ENCODE results near the gene DUSP22.

The DUSP22 gene

GRCh38 chr6:352896-353470 is 60.7 kb downstream of the DUSP22 start:
- DNase-seq (ENCODE audit: low spot score) = no peak

- DNase-seq (ENCODE audit: low spot score) = no peak
These were observed 61.6 kb downstream of the DUSP22 start for GRCh38 chr6:353642-354614.

GRCh38 chr6:354631-355280 is 62.5 kb downstream of the DUSP22 start:
- no peak for DNase-seq (ENCODE audit: low spot score)

- DNase-seq (ENCODE audit: low spot score) = no peak
These were observed 63.3 kb downstream of the DUSP22 start for GRCh38 chr6:355373-356208.

- DNase-seq (ENCODE audit: low spot score) = no peak
These were observed 64.6 kb downstream of the DUSP22 start for GRCh38 chr6:356828-357251.

GRCh38 chr6:357261-357790 is 65.0 kb downstream of the DUSP22 start:
- DNase-seq (ENCODE audit: low spot score) = no peak

GRCh38 chr6:357791-358341 is 65.6 kb downstream of the DUSP22 start:
- no peak for DNase-seq (ENCODE audit: low spot score)

- no peak for DNase-seq (ENCODE audit: low spot score)
These were observed 66.1 kb downstream of the DUSP22 start for GRCh38 chr6:358432-358831.

- no peak for DNase-seq (ENCODE audit: low spot score)
These were observed 66.6 kb downstream of the DUSP22 start for GRCh38 chr6:358847-359246.

GRCh38 chr6:359261-360035 is 67.2 kb downstream of the DUSP22 start:
- no peak for DNase-seq (ENCODE audit: low spot score)

GRCh38 chr6:360349-360748 is 68.1 kb downstream of the DUSP22 start:
- DNase-seq (ENCODE audit: low spot score) = no peak

GRCh38 chr6:360764-361373 is 68.6 kb downstream of the DUSP22 start:
- DNase-seq (ENCODE audit: low spot score) = no peak

GRCh38 chr6:361411-362132 is 69.3 kb downstream of the DUSP22 start:
- no peak for DNase-seq (ENCODE audit: low spot score)

- DNase-seq (ENCODE audit: low spot score) = no peak
These were observed 70.1 kb downstream of the DUSP22 start for GRCh38 chr6:362231-362923.

- no peak for DNase-seq (ENCODE audit: low spot score)
These were observed 70.6 kb downstream of the DUSP22 start for GRCh38 chr6:362924-363249.

GRCh38 chr6:363291-363690 is 71.0 kb downstream of the DUSP22 start:
- no peak for DNase-seq (ENCODE audit: low spot score)

- no peak for DNase-seq (ENCODE audit: low spot score)
These were observed 71.6 kb downstream of the DUSP22 start for GRCh38 chr6:363909-364308.

- DNase-seq (ENCODE audit: low spot score) = no peak
These were observed 72.6 kb downstream of the DUSP22 start for GRCh38 chr6:364609-365540.
